Activated T-cell treated with anti-CD3 and anti-CD28 coated beads for 4 hours (primary cell): ENCODE results near the gene CMIP.

Experiments
- DNase-seq: peaks from one replicate; pipeline ENCODE4 v3.0.0-alpha.2; 2020

The CMIP gene

GRCh38 chr16:81592353-81592866 lies 147.8 kb downstream of the CMIP start:
- no peak for DNase-seq

DNA sequence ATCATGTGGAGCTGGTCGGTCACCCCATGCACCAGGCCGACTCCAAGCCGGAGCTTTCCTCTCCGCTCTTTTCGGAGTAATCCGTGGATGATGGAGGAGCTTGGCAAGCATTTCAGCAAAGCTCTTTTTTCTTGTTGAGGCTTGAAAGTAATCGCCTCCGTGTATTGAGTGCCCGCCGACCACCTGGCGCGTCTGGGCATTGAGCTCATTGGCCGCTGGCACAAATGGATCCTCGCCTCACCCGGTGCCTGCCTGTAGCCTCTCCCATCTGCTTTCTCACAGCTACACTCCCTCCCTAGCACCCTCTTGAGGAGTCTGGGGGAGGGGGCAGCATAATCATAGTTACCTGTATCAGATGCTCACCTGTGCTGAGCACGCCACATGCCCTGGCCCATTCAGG lies 148.9 kb downstream of the CMIP start:
- DNase-seq: no peak

GRCh38 chr16:81595629-81596292 lies 151.2 kb downstream of the CMIP start:
- no peak for DNase-seq

GRCh38 chr16:81597079-81597658 lies 152.6 kb downstream of the CMIP start:
- no peak for DNase-seq

- no peak for DNase-seq
Observed at GRCh38 chr16:81598083-81598482, 153.5 kb downstream of the CMIP start.

- no peak for DNase-seq
Observed at GRCh38 chr16:81599034-81599744, 154.6 kb downstream of the CMIP start.

DNA sequence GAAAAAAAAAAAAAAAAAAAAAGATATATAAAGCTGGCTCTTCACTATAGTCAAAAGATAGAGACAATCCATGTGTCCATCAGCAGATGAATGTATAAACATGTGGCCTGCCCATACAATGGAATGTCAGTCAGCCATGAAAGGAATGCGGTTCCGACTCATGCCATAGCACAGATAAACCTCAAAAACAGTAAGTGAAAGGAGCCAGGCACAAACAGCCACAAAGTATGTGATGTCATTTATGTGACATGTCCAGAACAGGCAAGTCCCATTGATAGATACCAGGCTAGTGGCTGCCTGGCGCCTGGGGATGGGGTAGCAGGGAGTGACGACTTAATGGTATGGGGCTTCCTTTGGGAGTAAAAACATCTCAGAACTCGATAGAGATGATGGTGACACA lies 155.7 kb downstream of the CMIP start:
- no peak for DNase-seq

DNA sequence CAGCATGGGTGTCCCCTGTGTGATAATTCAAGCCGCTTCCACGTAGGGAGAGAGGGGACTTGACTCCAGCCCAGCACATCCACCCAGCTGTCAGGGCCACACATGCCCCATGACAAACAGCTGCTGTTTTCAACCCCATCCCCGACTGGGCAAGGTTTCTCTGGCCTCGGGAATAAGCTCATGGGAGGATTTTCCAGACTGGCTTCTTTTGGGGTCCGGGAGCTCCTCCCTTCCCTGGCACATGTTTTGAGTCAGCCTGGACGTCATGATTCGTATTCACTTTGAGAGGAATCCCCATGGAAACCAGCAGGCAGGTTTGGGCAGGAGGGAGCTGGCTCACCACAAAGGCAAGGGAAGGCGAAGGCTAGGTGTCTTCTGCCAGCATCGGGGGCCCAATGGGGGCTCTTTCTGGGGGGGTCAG lies 156.4 kb downstream of the CMIP start:
- DNase-seq: no peak

GRCh38 chr16:81601601-81602255 lies 157.1 kb downstream of the CMIP start:
- DNase-seq: no peak

- DNase-seq: no peak
Observed at GRCh38 chr16:81602256-81602776, 157.7 kb downstream of the CMIP start.

GRCh38 chr16:81602792-81603191 lies 158.2 kb downstream of the CMIP start:
- no peak for DNase-seq

GRCh38 chr16:81604960-81605383 lies 160.4 kb downstream of the CMIP start:
- no peak for DNase-seq

GRCh38 chr16:81606039-81606438 lies 161.4 kb downstream of the CMIP start:
- no peak for DNase-seq

DNA sequence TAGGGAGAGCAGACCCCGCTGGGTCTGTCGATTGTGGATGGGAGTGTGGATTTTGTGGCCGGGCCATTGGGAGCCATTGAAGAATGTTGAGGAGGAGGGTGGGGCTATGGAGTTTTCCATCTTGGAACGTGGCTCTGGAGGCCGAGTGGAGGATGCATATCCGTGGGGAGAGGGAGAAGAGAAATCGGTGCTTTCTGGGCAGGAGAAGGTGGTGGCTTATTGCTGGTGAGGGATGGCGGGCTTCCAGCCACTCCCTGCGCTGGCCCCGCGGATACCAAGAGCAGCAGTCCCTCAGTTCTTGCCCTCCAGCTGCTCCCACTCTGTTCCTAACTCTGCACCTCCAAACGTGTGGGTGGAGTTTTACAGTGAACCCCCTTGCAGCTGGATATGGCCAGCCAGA lies 162.4 kb downstream of the CMIP start:
- no peak for DNase-seq

DNA sequence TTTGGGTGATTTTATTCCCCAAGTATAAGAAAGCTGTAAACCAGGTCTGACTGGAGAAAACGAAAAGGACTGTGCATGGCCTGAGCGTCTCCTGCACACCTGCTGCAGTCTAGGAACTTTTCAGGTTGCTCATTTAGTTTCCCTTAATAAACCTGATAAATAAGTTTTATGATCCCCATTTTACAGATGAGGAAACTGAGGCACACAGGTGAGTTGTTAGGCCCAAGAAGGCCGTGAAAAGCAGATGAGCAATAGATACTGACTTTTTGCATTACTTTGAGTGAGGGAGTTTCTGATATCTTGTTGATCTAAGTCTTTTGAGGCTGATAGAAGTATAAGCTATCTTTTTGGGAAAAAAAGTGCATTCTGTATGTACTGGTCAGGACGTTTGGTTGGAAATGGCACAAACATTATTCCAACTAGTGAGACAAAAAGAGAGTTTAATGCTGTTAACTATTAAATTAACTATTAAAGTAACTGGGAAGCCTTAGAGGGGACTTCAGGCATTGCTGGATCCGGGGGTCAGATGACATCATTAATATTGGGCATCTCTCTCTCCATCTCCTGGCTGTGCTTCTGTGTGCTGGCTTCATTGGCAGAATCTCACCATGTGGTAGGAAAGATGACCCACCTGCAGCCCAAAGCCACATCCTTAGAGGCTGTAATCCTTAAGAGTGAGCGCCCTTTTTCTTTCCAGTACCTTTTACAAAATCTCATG lies 163.4 kb downstream of the CMIP start:
- DNase-seq: no peak

GRCh38 chr16:81608523-81609209 lies 164.1 kb downstream of the CMIP start:
- DNase-seq: no peak

- DNase-seq: no peak
Observed at GRCh38 chr16:81609323-81609892, 164.8 kb downstream of the CMIP start.

DNA sequence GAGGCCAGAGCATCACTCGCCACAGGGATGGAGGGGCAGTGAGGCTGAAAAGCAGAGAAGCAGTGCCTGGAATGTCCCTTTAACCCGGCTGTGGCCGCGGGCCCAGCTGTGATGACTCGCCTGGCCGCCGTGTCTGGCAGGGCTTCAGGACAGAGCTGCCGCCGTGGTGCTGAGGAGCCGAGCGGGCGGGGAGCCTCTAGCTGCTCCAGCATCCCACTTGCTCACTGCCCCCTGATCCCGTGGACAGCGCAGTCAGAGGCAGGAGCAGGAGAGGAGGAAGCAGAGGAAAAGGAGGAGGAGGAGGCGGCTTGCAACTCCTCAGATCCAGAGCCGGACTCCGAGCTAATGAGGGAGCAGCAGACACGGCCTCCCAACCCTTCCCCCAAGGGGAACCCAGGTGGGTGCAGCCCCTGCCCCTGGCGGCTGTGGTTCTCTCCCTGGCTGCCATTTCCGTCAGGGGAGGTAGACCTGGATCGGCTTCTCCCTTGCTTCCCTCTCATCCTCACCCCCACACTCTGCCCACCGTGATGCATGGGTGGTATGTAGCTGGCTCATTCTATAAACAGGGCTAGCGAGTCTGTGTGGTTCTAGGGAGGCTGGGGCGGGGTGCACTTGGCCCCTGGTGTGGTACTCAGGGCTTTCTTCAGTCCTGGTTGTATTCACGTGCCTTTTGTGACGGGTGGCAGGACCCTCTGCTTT lies 165.7 kb downstream of the CMIP start:
- DNase-seq: no peak

- DNase-seq: no peak
Observed at GRCh38 chr16:81610936-81611335, 166.3 kb downstream of the CMIP start.

- no peak for DNase-seq
Observed at GRCh38 chr16:81611721-81612120, 167.1 kb downstream of the CMIP start.
